HEK293 (cell line): ENCODE data around the gene ORAI2.

ENCODE experiments used
- BCL11A ChIP-seq: fragments of 450-650 bp; formaldehyde crosslinking; IDR thresholded peaks from 2 replicates; pipeline ENCODE4 v1.5.1; 2016; ENCODE audit warnings: low read depth, missing biosample characterization, missing genetic modification characterization
- GLI2 ChIP-seq: fragments of 450-650 bp; formaldehyde crosslinking; IDR thresholded peaks from 2 replicates; pipeline ENCODE4; 2017; ENCODE audit warnings: missing biosample characterization, missing genetic modification characterization, low read depth, borderline replicate concordance
- INSM2 ChIP-seq: fragments of 450-650 bp; formaldehyde crosslinking; IDR thresholded peaks from 2 replicates; pipeline ENCODE4 v1.5.1; 2016; ENCODE audit warnings: missing biosample characterization, missing genetic modification characterization
- KLF1 ChIP-seq: fragments of 450-650 bp; formaldehyde crosslinking; IDR thresholded peaks from 2 replicates; pipeline ENCODE4 v1.5.1; 2016; ENCODE audit warnings: missing biosample characterization, missing genetic modification characterization
- KLF16 ChIP-seq: fragments of 450-650 bp; formaldehyde crosslinking; IDR thresholded peaks from 2 replicates; pipeline ENCODE4 v1.5.1; 2017; ENCODE audit warnings: missing biosample characterization, missing genetic modification characterization
- KLF8 ChIP-seq: fragments of 450-650 bp; formaldehyde crosslinking; IDR thresholded peaks from 2 replicates; pipeline ENCODE4 v1.5.1; 2016; ENCODE audit warnings: missing biosample characterization, missing genetic modification characterization
- KLF9 ChIP-seq: fragments of 450-650 bp; formaldehyde crosslinking; IDR thresholded peaks from 2 replicates; pipeline ENCODE4 v1.5.1; 2016; ENCODE audit warnings: missing biosample characterization, missing genetic modification characterization, low read depth
- PATZ1 ChIP-seq: fragments of 450-650 bp; formaldehyde crosslinking; IDR thresholded peaks from 2 replicates; pipeline ENCODE4 v1.5.1; 2016; ENCODE audit warnings: missing biosample characterization, missing genetic modification characterization
- SALL2 ChIP-seq: fragments of 450-650 bp; formaldehyde crosslinking; IDR thresholded peaks from 2 replicates; pipeline ENCODE4 v1.5.0; 2017; ENCODE audit warnings: missing biosample characterization, mild to moderate bottlenecking, missing genetic modification characterization, borderline replicate concordance
- SP2 ChIP-seq: fragments of 450-650 bp; formaldehyde crosslinking; IDR thresholded peaks from 2 replicates; pipeline ENCODE4 v1.5.1; 2016; ENCODE audit warnings: missing biosample characterization, missing genetic modification characterization
- TRIM28 ChIP-seq: IDR thresholded peaks from 2 replicates; pipeline ENCODE4 v1.6.1; 2011; ENCODE audit warnings: low read length, control low read depth, borderline replicate concordance
- ZBTB1 ChIP-seq: fragments of 450-650 bp; formaldehyde crosslinking; IDR thresholded peaks from 2 replicates; pipeline ENCODE4 v1.5.1; 2016; ENCODE audit warnings: missing biosample characterization, missing genetic modification characterization
- ZBTB7A ChIP-seq: fragments of 450-650 bp; formaldehyde crosslinking; IDR thresholded peaks from 2 replicates; pipeline ENCODE4 v1.5.1; 2016; ENCODE audit warnings: low read depth, missing biosample characterization, missing genetic modification characterization
- ZFHX2 ChIP-seq: fragments of 450-650 bp; formaldehyde crosslinking; conservative IDR thresholded peaks from 2 replicates; pipeline ENCODE4 v1.5.1; 2016; ENCODE audit warnings: missing biosample characterization, missing genetic modification characterization
- ZNF10 ChIP-seq: fragments of 450-650 bp; formaldehyde crosslinking; IDR thresholded peaks from 2 replicates; pipeline ENCODE4 v1.5.1; 2017; ENCODE audit warnings: missing biosample characterization, missing genetic modification characterization
- ZNF132 ChIP-seq: fragments of 450-650 bp; formaldehyde crosslinking; IDR thresholded peaks from 2 replicates; pipeline ENCODE4 v1.5.1; 2017; ENCODE audit warnings: missing biosample characterization, missing genetic modification characterization, borderline replicate concordance
- ZNF16 ChIP-seq: fragments of 450-650 bp; formaldehyde crosslinking; IDR thresholded peaks from 2 replicates; pipeline ENCODE4 v1.5.1; 2016; ENCODE audit warnings: low read depth, missing biosample characterization, missing genetic modification characterization
- ZNF175 ChIP-seq: fragments of 450-650 bp; formaldehyde crosslinking; IDR thresholded peaks from 2 replicates; pipeline ENCODE4 v1.5.1; 2016; ENCODE audit warnings: missing biosample characterization, missing genetic modification characterization
- ZNF280C ChIP-seq: fragments of 450-650 bp; formaldehyde crosslinking; IDR thresholded peaks from 2 replicates; pipeline ENCODE4 v1.5.1; 2016; ENCODE audit warnings: missing biosample characterization, missing genetic modification characterization
- ZNF391 ChIP-seq: fragments of 450-650 bp; formaldehyde crosslinking; IDR thresholded peaks from 2 replicates; pipeline ENCODE4 v1.5.1; 2016; ENCODE audit warnings: low read depth, missing biosample characterization, missing genetic modification characterization, borderline replicate concordance
- ZNF423 ChIP-seq: fragments of 450-650 bp; formaldehyde crosslinking; IDR thresholded peaks from 2 replicates; pipeline ENCODE4 v1.5.1; 2016; ENCODE audit warnings: missing biosample characterization, missing genetic modification characterization
- ZNF426 ChIP-seq: fragments of 450-650 bp; formaldehyde crosslinking; IDR thresholded peaks from 2 replicates; pipeline ENCODE4 v1.5.1; 2017; ENCODE audit warnings: missing biosample characterization, missing genetic modification characterization, mild to moderate bottlenecking, inconsistent platforms, moderate library complexity
- ZNF473 ChIP-seq: fragments of 450-650 bp; formaldehyde crosslinking; IDR thresholded peaks from 2 replicates; pipeline ENCODE4 v1.5.1; 2017; ENCODE audit warnings: missing biosample characterization, missing genetic modification characterization
- ZNF488 ChIP-seq: fragments of 450-650 bp; formaldehyde crosslinking; IDR thresholded peaks from 2 replicates; pipeline ENCODE4 v1.5.1; 2016; ENCODE audit warnings: missing biosample characterization, missing genetic modification characterization
- ZNF530 ChIP-seq: fragments of 450-650 bp; formaldehyde crosslinking; IDR thresholded peaks from 2 replicates; pipeline ENCODE4 v1.5.1; 2016; ENCODE audit warnings: low read depth, missing biosample characterization, missing genetic modification characterization
- ZNF626 ChIP-seq: fragments of 450-650 bp; sonication (Bioruptor Pico); formaldehyde crosslinking; IDR thresholded peaks from 2 replicates; pipeline ENCODE4 v1.5.1; 2018; ENCODE audit warnings: missing biosample characterization, missing genetic modification characterization, inconsistent platforms
- ZNF660 ChIP-seq: fragments of 450-650 bp; IDR thresholded peaks from 2 replicates; pipeline ENCODE4 v1.5.1; 2018; ENCODE audit warnings: missing biosample characterization, mild to moderate bottlenecking, missing genetic modification characterization
- ZSCAN23 ChIP-seq: fragments of 450-650 bp; formaldehyde crosslinking; IDR thresholded peaks from 2 replicates; pipeline ENCODE4 v1.5.1; 2016; ENCODE audit warnings: missing biosample characterization, missing genetic modification characterization
- TF ChIP-seq, protein P1 (sequence below): fragments of 450-650 bp; formaldehyde crosslinking; IDR thresholded peaks from 2 replicates; pipeline ENCODE4 v1.5.1; 2016; ENCODE audit warnings: missing biosample characterization, missing genetic modification characterization
- TF ChIP-seq, protein P2 (sequence below): fragments of 450-650 bp; formaldehyde crosslinking; IDR thresholded peaks from 2 replicates; pipeline ENCODE4 v1.5.1; 2017; ENCODE audit warnings: missing biosample characterization, mild to moderate bottlenecking, missing genetic modification characterization, moderate library complexity
- TF ChIP-seq, protein P3 (sequence below): fragments of 450-650 bp; formaldehyde crosslinking; IDR thresholded peaks from 2 replicates; pipeline ENCODE4 v1.5.1; 2016; ENCODE audit warnings: missing biosample characterization, missing genetic modification characterization

The ORAI2 gene

DNA sequence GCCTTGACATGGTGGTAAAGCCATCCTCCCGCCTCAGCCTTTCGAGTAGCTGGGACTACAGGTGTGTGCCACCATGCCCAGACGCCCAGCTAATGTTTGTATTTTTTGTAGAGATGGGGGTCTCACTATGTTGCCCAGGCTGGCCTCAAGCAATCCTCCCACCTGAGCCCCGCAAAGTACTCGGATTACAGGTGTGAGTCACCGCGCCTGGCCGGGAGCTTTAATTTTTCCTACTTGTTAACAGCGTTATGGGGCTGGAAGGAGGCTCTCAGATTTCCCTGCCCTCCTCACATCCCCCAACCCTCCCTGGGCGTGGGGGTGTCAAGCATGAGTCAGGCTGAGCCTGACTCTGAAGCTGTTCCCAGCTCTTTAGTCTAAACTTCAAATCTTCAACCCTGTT, 23.0 kb downstream of the ORAI2 start (continued):
- TF ChIP-seq KLF8: 0 out of 2 replicates have a peak, but pooled peaks have one; percentile 22
- TF ChIP-seq SP2: no peak
- TF ChIP-seq ZNF426: no peak
- TF ChIP-seq ZNF132 (tag by site-specific recombination): no peak
- TF ChIP-seq ZNF488 (tag by site-specific recombination): no peak
- peak; percentile 76 for TF ChIP-seq ZFHX2
- TF ChIP-seq ZNF280C: no peak
- TF ChIP-seq ZNF626 (tag by site-specific recombination): no peak
- TF ChIP-seq ZNF530 (tag by site-specific recombination): no peak
- TF ChIP-seq GLI2 (tag by site-specific recombination): no peak
- TF ChIP-seq, protein P1, sequence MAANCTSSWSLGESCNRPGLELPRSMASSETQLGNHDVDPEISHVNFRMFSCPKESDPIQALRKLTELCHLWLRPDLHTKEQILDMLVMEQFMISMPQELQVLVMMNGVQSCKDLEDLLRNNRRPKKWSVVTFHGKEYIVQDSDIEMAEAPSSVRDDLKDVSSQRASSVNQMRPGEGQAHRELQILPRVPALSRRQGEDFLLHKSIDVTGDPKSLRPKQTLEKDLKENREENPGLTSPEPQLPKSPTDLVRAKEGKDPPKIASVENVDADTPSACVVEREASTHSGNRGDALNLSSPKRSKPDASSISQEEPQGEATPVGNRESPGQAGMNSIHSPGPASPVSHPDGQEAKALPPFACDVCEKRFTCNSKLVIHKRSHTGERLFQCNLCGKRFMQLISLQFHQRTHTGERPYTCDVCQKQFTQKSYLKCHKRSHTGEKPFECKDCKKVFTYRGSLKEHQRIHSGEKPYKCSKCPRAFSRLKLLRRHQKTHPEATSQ: no peak
- TF ChIP-seq ZBTB1 (tag by site-specific recombination): 0 out of 2 replicates have a peak, but pooled peaks have one; percentile 49
- peak; percentile 96 for TF ChIP-seq PATZ1
- TF ChIP-seq, protein P2, sequence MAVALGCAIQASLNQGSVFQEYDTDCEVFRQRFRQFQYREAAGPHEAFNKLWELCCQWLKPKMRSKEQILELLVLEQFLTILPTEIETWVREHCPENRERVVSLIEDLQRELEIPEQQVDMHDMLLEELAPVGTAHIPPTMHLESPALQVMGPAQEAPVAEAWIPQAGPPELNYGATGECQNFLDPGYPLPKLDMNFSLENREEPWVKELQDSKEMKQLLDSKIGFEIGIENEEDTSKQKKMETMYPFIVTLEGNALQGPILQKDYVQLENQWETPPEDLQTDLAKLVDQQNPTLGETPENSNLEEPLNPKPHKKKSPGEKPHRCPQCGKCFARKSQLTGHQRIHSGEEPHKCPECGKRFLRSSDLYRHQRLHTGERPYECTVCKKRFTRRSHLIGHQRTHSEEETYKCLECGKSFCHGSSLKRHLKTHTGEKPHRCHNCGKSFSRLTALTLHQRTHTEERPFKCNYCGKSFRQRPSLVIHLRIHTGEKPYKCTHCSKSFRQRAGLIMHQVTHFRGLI: no peak
- no peak for TF ChIP-seq KLF16 (tag by site-specific recombination)
- TF ChIP-seq KLF9: no peak
- no peak for TF ChIP-seq ZNF175 (tag by site-specific recombination)
- no peak for TF ChIP-seq ZNF423
- TF ChIP-seq KLF1 (tag by site-specific recombination): peak; percentile 44; the same call in 1 of the 2 replicates
- no peak for TF ChIP-seq ZSCAN23 (tag by site-specific recombination)
- TF ChIP-seq INSM2 (tag by site-specific recombination): no peak
- no peak for TF ChIP-seq ZNF391 (tag by site-specific recombination)
- TF ChIP-seq ZBTB7A (tag by site-specific recombination): no peak
- TF ChIP-seq ZNF473 (tag by site-specific recombination): no peak
- TF ChIP-seq BCL11A (tag by site-specific recombination): no peak
- peak; percentile 72 for TF ChIP-seq ZNF660 (tag by site-specific recombination)
- TF ChIP-seq ZNF16 (tag by site-specific recombination): no peak
- no peak for TF ChIP-seq TRIM28
- no peak for TF ChIP-seq ZNF10 (tag by site-specific recombination)
- no peak for TF ChIP-seq SALL2 (tag by site-specific recombination)
- TF ChIP-seq, protein P3, sequence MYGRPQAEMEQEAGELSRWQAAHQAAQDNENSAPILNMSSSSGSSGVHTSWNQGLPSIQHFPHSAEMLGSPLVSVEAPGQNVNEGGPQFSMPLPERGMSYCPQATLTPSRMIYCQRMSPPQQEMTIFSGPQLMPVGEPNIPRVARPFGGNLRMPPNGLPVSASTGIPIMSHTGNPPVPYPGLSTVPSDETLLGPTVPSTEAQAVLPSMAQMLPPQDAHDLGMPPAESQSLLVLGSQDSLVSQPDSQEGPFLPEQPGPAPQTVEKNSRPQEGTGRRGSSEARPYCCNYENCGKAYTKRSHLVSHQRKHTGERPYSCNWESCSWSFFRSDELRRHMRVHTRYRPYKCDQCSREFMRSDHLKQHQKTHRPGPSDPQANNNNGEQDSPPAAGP (tag by site-specific recombination): peak; percentile 80
